Gastrocnemius medialis (tissue), 4 donors: ENCODE measurements around the gene CEMP1.

ENCODE experiments used
- POLR2A ChIP-seq, 2 donors: fragments of 450-650 bp; IDR thresholded peaks; one replicate each; pipeline ENCODE4 v1.6.1; 2017; ENCODE audit warnings: antibody characterized with exemption in 2 of 2, mild to moderate bottlenecking in 2 of 2, moderate library complexity in 2 of 2
- TF ChIP-seq, protein P1 (sequence below), 5 experiments: fragments of 450-650 bp in 3 of 5; fragments of 200-600 bp in 2 of 5; sonication (generic) in 2 of 5; IDR thresholded peaks in 4 of 5; conservative IDR thresholded peaks in 1 of 5; 1 replicate in 4 of 5; 2 replicates in 1 of 5; pipeline ENCODE4 v1.5.1; 2016 to 2019; ENCODE audit warnings: antibody characterized with exemption in 5 of 5, mild to moderate bottlenecking in 3 of 5, moderate library complexity in 3 of 5

DNA sequence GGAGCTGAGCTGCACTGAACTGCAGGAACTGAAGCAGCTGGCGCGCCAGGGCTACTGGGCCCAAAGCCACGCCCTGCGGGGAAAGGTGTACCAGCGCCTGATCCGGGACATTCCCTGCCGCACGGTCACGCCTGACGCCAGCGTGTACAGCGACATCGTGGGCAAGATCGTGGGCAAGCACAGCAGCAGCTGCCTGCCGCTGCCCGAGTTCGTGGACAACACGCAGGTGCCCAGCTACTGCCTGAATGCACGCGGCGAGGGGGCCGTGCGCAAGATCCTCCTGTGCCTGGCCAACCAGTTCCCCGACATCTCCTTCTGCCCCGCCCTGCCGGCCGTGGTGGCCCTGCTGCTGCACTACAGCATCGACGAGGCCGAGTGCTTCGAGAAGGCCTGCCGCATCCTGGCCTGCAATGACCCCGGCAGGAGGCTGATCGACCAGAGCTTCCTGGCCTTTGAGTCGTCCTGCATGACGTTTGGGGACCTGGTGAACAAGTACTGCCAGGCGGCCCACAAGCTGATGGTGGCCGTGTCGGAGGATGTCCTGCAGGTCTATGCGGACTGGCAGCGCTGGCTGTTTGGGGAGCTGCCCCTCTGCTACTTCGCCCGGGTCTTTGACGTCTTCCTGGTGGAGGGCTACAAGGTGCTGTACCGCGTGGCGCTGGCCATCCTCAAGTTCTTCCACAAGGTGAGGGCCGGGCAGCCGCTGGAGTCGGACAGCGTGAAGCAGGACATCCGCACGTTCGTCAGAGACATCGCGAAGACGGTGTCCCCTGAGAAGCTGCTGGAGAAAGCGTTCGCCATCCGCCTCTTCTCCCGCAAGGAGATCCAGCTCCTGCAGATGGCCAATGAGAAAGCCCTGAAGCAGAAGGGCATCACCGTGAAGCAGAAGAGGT, 34.7 kb downstream of the CEMP1 start:
- TF ChIP-seq, protein P1, sequence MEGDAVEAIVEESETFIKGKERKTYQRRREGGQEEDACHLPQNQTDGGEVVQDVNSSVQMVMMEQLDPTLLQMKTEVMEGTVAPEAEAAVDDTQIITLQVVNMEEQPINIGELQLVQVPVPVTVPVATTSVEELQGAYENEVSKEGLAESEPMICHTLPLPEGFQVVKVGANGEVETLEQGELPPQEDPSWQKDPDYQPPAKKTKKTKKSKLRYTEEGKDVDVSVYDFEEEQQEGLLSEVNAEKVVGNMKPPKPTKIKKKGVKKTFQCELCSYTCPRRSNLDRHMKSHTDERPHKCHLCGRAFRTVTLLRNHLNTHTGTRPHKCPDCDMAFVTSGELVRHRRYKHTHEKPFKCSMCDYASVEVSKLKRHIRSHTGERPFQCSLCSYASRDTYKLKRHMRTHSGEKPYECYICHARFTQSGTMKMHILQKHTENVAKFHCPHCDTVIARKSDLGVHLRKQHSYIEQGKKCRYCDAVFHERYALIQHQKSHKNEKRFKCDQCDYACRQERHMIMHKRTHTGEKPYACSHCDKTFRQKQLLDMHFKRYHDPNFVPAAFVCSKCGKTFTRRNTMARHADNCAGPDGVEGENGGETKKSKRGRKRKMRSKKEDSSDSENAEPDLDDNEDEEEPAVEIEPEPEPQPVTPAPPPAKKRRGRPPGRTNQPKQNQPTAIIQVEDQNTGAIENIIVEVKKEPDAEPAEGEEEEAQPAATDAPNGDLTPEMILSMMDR (IDR thresholded peaks at IDR 0.05 in 4 of 5, conservative IDR thresholded peaks at IDR 0.05 in 1 of 5) = no peak
- TF ChIP-seq POLR2A (IDR thresholded peaks at IDR 0.05) = no peak
